GM18907 (cell line): ENCODE results near the gene EIF3J.
"Not testable (repeated sequence)": the region's sequence is repeated elsewhere in the genome, so short reads cannot be mapped to it uniquely, and the experiment has no call there.

Experiments
- ATAC-seq: cut with Tn5 transposase; IDR thresholded peaks from one replicate; pipeline ENCODE4 v1.9.1; 2021; ENCODE audit warnings: mild to moderate bottlenecking, moderate library complexity; ENCODE audit not compliant: unreplicated experiment

Gene EIF3J

DNA sequence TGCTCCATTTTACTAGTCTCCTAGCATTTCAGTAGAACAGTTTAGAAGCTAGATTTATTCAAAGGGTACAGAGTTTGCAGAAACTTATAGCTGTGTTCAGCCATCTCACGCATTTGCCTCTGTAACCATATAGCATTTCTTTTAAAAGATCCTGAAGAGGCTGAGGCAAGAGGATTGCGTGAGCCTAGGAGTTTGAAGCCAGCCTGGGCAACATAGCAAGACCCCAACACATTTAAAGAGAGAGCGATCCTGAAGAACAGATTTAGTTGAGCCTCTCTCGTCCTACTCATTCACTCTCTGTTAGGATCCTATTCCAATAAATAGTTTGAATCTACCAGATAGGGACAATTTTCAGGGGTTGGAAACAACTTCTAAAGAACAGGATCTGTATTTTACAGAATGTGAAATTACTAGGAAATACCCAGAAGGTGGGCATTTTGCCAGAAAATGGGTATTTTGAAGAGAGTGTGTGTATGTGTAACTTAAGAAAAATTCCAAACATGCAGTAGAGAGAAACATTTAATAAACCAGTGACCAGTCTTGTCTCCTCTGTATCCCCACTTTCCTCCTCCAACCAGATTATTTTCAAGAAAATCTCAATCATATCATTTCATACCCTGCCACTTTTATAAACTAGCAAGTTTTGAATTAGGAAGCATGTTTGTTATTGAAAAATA lies 4.5 kb downstream of the EIF3J start:
- no peak for ATAC-seq

DNA sequence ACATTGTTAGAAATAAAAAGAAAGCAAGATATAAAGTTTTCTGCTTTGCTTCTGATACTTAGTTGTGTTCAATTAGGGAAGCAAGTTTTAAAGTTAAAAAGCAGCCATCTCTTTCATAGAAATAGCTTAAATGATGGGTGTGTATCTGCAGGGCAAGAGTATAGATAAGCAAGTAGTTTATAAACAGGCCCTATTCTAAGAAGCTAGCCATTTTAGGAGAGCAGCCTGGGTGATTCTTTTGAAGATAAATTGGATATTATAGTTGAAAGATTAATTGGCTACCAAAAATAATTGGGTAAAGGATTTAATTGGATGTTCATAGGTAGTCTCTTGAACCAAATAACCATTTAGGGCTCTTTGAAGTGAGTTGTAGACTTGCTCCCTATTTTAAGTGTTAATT lies 5.6 kb downstream of the EIF3J start:
- ATAC-seq, result no peak

- ATAC-seq, result not testable (repeated sequence)
These were observed 7.8 kb downstream of the EIF3J start for GRCh38 chr15:44544745-44545144.

DNA sequence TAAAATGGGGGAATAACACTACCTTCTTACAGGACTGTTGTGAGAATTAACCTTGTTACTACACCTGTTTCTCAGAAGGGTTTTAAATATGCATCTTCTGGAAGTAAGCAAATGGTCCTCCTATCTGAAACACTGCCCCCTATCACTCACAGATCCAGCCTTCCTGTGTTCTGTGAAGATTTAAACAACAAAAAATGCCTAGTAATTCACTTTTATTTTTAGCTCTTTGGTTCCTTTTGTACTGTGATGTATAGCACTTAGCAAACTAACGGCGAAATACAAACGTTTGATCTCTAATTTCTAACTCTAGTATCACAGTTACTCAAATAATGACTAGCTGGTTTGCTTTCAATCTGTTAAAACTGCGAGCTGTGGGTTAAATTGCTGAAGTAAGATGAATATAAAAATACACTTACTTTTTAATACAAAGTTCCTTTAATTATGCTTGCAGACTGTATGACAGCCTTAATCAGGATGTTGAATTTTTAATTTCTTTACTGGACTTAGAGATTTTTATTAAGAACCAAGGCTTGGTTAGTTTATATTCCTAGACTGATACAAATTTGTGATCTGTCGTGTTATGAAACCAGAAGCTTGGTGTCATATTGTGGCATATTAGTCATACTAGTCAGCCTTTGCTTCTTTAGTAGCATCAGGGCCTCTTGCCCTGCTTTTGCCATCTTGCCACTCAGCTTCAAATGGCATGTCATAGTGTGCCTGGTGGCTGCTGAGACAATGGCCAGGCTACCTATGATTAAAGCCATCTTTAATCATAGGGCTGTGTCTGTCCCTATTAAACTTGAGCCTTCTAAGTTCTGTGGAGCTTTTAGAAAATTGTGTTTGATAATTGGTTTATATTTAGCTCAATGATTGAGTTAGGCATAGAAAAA lies 9.2 kb downstream of the EIF3J start:
- ATAC-seq, result peak; percentile 80

DNA sequence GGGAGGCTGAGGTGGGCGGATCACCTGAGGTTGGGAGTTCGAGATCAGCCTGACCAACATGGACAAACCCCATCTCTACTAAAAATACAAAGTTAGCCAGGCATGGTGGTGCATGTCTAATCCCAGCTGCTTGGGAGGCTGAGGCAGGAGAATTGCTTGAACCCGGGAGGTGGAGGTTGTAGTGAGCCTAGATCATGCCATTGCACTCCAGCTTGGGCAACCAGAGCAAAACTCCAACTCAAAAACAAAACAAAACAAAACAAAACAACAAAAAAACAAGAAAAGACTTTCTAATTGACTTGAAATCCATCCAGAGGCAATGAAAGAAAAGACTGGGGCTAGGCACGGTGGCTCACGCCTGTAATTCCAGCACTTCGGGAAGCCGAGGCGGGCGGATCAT lies 12.2 kb downstream of the EIF3J start:
- not testable (repeated sequence) for ATAC-seq

GRCh38 chr15:44550256-44550655 lies 13.3 kb downstream of the EIF3J start:
- no peak for ATAC-seq

DNA sequence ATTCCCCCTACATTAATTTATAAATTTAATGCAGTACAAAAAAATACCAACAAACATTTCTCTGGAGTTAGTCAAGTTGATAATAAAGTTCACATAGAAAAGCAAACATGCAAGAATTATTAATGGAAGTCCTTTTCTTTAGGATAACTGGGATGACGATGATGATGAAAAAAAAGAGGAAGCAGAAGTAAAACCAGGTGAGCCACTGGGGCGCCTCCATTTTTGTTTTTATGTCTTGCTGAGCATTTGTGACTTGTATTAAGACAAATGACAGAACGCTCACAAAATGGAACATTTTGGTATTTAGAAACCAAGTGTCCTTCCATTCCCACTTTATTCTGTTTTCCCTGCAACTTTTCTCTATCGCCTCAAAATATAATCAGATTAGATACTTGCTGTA lies 13.8 kb downstream of the EIF3J start:
- no peak for ATAC-seq

GRCh38 chr15:44554934-44555723 lies 18.2 kb downstream of the EIF3J start:
- no peak for ATAC-seq

GRCh38 chr15:44560926-44561325 lies 24.0 kb downstream of the EIF3J start:
- ATAC-seq, result not testable (repeated sequence)

DNA sequence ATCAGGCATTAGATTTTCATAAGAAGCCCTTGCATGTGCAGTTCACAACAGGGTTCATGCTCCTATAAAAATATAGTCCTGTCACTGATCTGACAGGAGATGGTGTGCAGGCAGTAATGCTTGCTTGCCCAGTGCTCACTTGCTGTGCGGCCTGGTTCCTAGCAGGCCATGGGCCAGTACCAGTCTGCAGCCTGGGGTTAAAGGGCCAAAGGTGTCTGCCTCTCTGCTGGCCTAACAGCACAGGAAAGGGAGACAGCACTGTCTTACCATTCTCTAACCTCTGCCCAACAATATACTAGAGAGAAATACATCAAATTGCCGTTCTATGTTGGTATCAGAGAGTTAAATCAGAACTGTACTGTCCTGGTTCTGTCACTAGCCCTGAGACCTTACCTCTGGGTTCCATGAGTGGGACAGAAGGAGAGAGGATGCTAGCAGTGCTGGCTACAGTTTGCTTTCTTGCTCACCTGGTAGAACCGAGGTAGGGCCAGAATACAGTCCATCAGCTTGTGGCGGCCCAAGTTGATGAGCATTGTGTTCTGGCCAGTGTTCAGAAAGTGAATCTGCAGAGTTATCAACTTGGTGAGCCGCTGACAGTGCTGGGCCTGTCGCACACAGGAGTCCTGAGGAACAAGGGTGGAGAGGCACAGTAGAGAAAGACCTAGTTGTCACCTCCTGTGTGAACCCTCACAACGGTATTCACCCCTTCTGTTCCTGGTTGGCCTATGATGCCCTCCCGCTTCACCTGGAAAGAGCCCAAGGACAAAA lies 28.6 kb downstream of the EIF3J start:
- no peak for ATAC-seq

- no peak for ATAC-seq
These were observed 29.2 kb downstream of the EIF3J start for GRCh38 chr15:44566155-44566540.

DNA sequence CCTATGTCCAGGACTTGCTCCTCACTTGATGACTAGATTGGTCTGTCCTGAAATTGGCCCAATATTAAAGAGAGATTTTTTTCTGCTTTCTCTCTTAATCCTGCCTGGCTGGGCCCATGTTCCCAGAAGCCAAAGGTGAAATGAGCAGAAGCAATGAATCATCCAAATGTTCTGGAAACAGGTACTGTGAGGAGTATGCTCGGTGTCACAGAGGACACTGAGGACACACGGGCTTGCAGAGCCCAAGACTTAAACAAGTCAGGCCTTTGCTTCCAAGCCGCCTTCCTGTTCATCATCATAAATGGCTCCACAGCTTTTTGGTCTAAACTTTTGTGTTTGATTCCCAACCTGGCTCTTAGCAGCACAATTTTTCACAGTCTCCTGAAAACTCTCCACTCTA lies 31.4 kb downstream of the EIF3J start:
- no peak for ATAC-seq

DNA sequence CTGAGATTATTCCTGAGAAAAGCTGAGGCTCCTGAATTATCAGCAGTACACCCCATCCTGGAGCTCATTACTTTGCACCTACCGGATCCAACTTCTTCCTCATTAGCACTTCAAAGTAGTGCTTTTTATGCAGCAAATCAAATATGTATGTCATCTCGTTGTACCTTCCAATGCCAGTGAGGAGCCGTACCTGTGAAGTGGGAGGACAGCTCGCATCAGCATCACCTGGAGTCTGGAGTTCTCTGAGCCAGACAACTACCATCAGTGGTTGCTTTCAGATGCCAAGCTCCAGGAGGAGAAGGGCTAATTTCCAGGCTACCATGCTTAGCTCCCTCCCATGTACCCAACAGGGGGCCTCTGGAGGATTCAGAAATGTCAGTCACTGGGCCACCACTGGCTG lies 32.4 kb downstream of the EIF3J start:
- ATAC-seq, result no peak

- ATAC-seq, result no peak
These were observed 33.4 kb downstream of the EIF3J start for GRCh38 chr15:44570361-44570760.

DNA sequence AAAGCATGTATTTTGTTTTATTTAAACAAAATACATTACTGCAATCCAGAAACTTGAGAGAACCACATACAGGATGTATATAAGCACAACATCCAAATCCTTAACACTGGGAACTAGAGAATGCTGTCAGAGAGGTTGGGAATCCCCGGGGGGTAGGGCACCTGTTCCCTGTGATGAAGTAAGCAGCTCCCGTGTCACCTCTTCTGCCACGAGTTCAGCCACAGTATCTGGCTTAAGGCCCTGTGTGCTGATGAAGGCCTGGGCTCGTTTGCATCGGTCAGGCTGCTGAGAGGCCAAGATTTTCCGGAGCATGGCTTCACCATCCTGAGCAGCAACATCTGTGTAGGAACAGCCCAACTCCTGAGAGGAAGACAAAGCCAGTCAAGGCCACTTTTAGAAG lies 36.4 kb downstream of the EIF3J start:
- no peak for ATAC-seq

- ATAC-seq, result no peak
These were observed 37.8 kb downstream of the EIF3J start for GRCh38 chr15:44574734-44575133.

DNA sequence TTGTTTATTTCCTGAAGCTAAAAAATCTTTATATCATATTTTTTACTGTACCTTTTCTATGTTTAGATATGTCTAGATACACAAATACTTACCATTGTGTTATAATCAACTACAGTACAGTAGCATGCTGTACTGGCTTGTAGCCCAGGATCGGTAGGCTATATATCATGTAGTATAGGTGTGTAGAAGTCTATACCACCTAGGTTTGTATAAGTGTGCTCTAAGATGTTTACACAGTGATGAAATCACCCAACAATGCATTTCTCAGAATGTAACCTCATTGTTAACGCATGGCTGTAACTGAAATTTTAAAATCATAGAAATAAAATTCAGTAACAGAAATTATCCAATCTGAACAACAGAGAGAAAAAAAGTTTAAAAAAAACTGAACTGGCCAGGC lies 43.2 kb downstream of the EIF3J start:
- no peak for ATAC-seq

GRCh38 chr15:44584162-44584749 lies 47.3 kb downstream of the EIF3J start:
- ATAC-seq, result no peak

DNA sequence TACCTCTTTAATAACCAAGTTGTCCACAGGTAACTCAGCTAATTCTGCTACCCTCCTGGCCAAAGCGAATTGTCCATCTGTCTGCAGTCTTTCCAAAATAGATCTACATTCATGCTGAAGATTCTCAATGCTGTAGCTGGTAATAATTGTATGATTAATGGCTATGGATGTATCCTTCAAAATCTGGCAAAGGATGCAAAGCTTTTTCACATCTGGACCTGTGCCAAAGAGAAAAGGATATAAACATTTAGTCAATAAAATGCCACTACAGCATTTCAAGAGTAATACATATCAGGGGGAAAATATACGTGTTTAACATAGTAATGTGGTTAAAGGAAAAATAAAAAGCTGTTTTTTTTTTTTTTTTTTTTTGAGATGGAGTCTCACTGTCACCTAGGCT lies 48.7 kb downstream of the EIF3J start:
- no peak for ATAC-seq

GRCh38 chr15:44588541-44588940 lies 51.6 kb downstream of the EIF3J start:
- no peak for ATAC-seq
